K562 (cell line): ENCODE measurements around the gene LPCAT1. TPM values are rescaled to one million over a fixed set of nuclear protein-coding genes. Genes with fewer than 3 reads are reported as not detected.

Experiments used
- ATAC-seq: fragments of 200-7000 bp; cut with Tn5 transposase; 3 replicates; pipeline ENCODE4 v1.9.1; 2020; ENCODE audit warnings: moderate library complexity
- BruUV-seq: library from RNA; stranded (reverse); fragments of 400-500 nt; replicated peaks from 2 replicates; lab custom pipeline; 2021; lab: Mats Ljungman, UMichigan
- CTCF ChIA-PET: fragments of 300-600 bp; formaldehyde crosslinking; extraction: SDS; loops from one replicate; lab custom pipeline; 2021; ENCODE audit warnings: low intra/inter-chr PET ratio; lab: Yijun Ruan, JAX
- POLR2A ChIA-PET: fragments of 300-600, 350-650 bp; sonication (Branson Sonifier 250); formaldehyde crosslinking; extraction: SDS; loops from one replicate; lab custom pipeline; 2021; ENCODE audit warnings: antibody characterized with exemption, inconsistent platforms; lab: Yijun Ruan, JAX
- DNase-seq, 4 experiments: peaks; one replicate each; pipeline versions ENCODE4 v3.0.0 to v3.0.0-alpha.2; 2011 to 2018; ENCODE audit warnings: low spot score in 3 of 4, mixed read lengths in 3 of 4; ENCODE audit errors: extremely low read depth in 1 of 4
- FAIRE-seq: peaks from 2 replicates; lab custom pipeline; 2011; peaks lifted over from hg19 to GRCh38; lab: Jason Lieb, UNC
- H2AFZ ChIP-seq: 2 replicates; pipeline ENCODE4 v1.6.0; 2011; ENCODE audit warnings: low read depth, low read length, control low read depth, inconsistent platforms
- H3K27ac ChIP-seq: fragments of 200-600 bp; 3 replicates; pipeline ENCODE4 v1.8.0; 2011; ENCODE audit warnings: low read depth, mild to moderate bottlenecking, control low read depth, inconsistent platforms, low read length, moderate library complexity, mixed read lengths; ENCODE audit errors: extremely low read depth
- H3K27me3 ChIP-seq, 2 experiments: fragments of 300-600 bp in 1 of 2; 2 replicates in 1 of 2; 3 replicates in 1 of 2; pipeline versions ENCODE4 v1.6.0 to v1.8.0; 2011; ENCODE audit warnings: inconsistent platforms in 2 of 2, low read length in 2 of 2, mild to moderate bottlenecking in 1 of 2, mixed read lengths in 1 of 2, moderate library complexity in 1 of 2; ENCODE audit not compliant: control insufficient read depth in 2 of 2, insufficient read depth in 2 of 2
- H3K36me3 ChIP-seq: fragments of 300-600 bp; 3 replicates; pipeline ENCODE4 v1.8.0; 2011; ENCODE audit warnings: mild to moderate bottlenecking, low read length, inconsistent platforms; ENCODE audit not compliant: control insufficient read depth, insufficient read depth
- H3K4me1 ChIP-seq, 2 experiments: fragments of 200-600 bp in 1 of 2; replicated peaks in 1 of 2; 2 replicates in 1 of 2; 3 replicates in 1 of 2; pipeline versions ENCODE4 v1.5.1 to v1.8.0; 2011; ENCODE audit warnings: inconsistent platforms in 2 of 2, low read length in 2 of 2, mild to moderate bottlenecking in 1 of 2, mixed read lengths in 1 of 2, moderate library complexity in 1 of 2; ENCODE audit not compliant: control insufficient read depth in 2 of 2, insufficient read depth in 2 of 2
- H3K4me2 ChIP-seq: 2 replicates; pipeline ENCODE4 v1.6.1; 2011; ENCODE audit warnings: low read length, control low read depth, inconsistent platforms, mixed read lengths; ENCODE audit not compliant: insufficient read depth
- H3K4me3 ChIP-seq: fragments of 200-600 bp; sonication (generic), shearing (Covaris generic); 2 replicates; pipeline ENCODE4 v1.5.1; 2016; ENCODE audit warnings: control low read depth, inconsistent platforms
- H3K79me2 ChIP-seq: fragments of 200-600 bp; 3 replicates; pipeline ENCODE4 v1.8.0; 2011; ENCODE audit warnings: low read length, inconsistent platforms; ENCODE audit not compliant: control insufficient read depth, insufficient read depth
- H3K9ac ChIP-seq, 2 experiments: 2 replicates each; pipeline versions ENCODE4 v1.6.0 to v1.6.1; 2011; ENCODE audit warnings: low read depth in 2 of 2, low read length in 2 of 2, control low read depth in 1 of 2, inconsistent platforms in 1 of 2, mild to moderate bottlenecking in 1 of 2, mixed read lengths in 1 of 2; ENCODE audit not compliant: insufficient read depth in 1 of 2
- H3K9me1 ChIP-seq: one replicate; pipeline ENCODE4 v1.6.0; 2011; ENCODE audit warnings: inconsistent platforms, mild to moderate bottlenecking, low read length, moderate library complexity; ENCODE audit not compliant: control insufficient read depth, insufficient read depth
- H3K9me3 ChIP-seq: replicated peaks from 2 replicates; pipeline ENCODE4 v1.5.1; 2011; ENCODE audit warnings: low read depth, low read length, inconsistent platforms; ENCODE audit not compliant: control insufficient read depth, insufficient read depth
- H4K20me1 ChIP-seq: replicated peaks from 2 replicates; pipeline ENCODE4 v1.6.1; 2011; ENCODE audit warnings: low read length, inconsistent platforms, mixed read lengths; ENCODE audit not compliant: control insufficient read depth, insufficient read depth
- ARHGAP35 ChIP-seq: fragments of 450-650 bp; IDR thresholded peaks from 2 replicates; pipeline ENCODE4 v1.6.1; 2018; ENCODE audit not compliant: partially characterized antibody
- WGBS: fragments of 100-300 bp; shearing (Covaris generic); methylation state at CpG from one replicate; pipeline ENCODE4 v1.1.6; 2016; ENCODE audit warnings: low coverage, mixed read lengths; ENCODE audit not compliant: insufficient coverage; ENCODE audit errors: missing lambda C conversion rate; 5-methylcytosine and 5-hydroxymethylcytosine counted together
- in situ Hi-C: fragments of 300-500 bp; cut with MboI; formaldehyde crosslinking; loops from 4 replicates; pipeline ENCODE4 v1.15.0; 2018; ENCODE audit warnings: inconsistent platforms, mixed read lengths
- intact Hi-C: fragments of 100-400 bp; cut with micrococcal nuclease; formaldehyde crosslinking; loops from 2 replicates; pipeline ENCODE4 v1.14.2; 2022
- polyA plus RNA-seq, 8 experiments: library from polyadenylated mRNA; depleted of rRNA in 4 of 8; stranded (reverse) in 5 of 8; unstranded in 3 of 8; fragments of >200 nt; fragmentation: Nextera tagmentation in 2 of 8; fragmentation: Illumina TruSeq in 1 of 8; extraction: Ambion mirVana in 2 of 8; extraction: Trizol in 1 of 8; gene quantifications; 2 replicates each; pipeline versions ENCODE4 v1.2.1 to v1.2.3, GENCODE V29; 2011 to 2014; ENCODE audit warnings: inconsistent platforms in 1 of 8, missing spikeins in 1 of 8
- total RNA-seq, 7 experiments: library from RNA; depleted of rRNA in 6 of 7; stranded (reverse); fragments of >200 nt in 6 of 7; fragmentation: Illumina TruSeq in 2 of 7; extraction: Trizol in 2 of 7; gene quantifications; 2 replicates each; pipeline versions ENCODE4 v1.2.1 to v1.2.3, GENCODE V29; 2011 to 2021; ENCODE audit warnings: low replicate concordance in 1 of 7
- TF ChIP-seq, protein P1 (sequence below), 2 experiments: fragments of 450-650 bp; IDR thresholded peaks; 2 replicates each; pipeline ENCODE4 v1.6.1; 2018; ENCODE audit warnings: mild to moderate bottlenecking in 2 of 2, low read depth in 1 of 2; ENCODE audit not compliant: partially characterized antibody in 2 of 2

The LPCAT1 gene
- total and polyA plus RNA-seq, 9 of the 15 experiments (the other 6 are each of a cell fraction or from before 2014, with no cell fraction given): 0.14 to 18.4 (median 13.9) TPM

GRCh38 chr5:1453613-1454012 is 70.1 kb downstream of the LPCAT1 start:
- DNase-seq (no peak), ATAC-seq (no peak), FAIRE-seq (no peak)
- no peak overlapping the region for H2AFZ ChIP-seq
- H3K9me1 ChIP-seq: no peaks in the 10 kb centered on the region
- H3K27me3 ChIP-seq: peaks cover 10 to 14% of the 10 kb centered on the region in 2 experiments
- no peak overlapping the region for H3K9ac ChIP-seq
- no peaks in the 10 kb centered on the region for H4K20me1 ChIP-seq
- H3K79me2 ChIP-seq: no peaks in the 10 kb centered on the region
- H3K4me2 ChIP-seq: no peak overlapping the region
- no peak overlapping the region for H3K4me3 ChIP-seq
- ChIA-PET POLR2A (no interaction called here), CTCF (no interaction called here)
- no peaks in the 10 kb centered on the region for H3K4me1 ChIP-seq
- BruUV-seq: no TSS peak
- no peak for TF ChIP-seq ARHGAP35
- TF ChIP-seq, protein P1, sequence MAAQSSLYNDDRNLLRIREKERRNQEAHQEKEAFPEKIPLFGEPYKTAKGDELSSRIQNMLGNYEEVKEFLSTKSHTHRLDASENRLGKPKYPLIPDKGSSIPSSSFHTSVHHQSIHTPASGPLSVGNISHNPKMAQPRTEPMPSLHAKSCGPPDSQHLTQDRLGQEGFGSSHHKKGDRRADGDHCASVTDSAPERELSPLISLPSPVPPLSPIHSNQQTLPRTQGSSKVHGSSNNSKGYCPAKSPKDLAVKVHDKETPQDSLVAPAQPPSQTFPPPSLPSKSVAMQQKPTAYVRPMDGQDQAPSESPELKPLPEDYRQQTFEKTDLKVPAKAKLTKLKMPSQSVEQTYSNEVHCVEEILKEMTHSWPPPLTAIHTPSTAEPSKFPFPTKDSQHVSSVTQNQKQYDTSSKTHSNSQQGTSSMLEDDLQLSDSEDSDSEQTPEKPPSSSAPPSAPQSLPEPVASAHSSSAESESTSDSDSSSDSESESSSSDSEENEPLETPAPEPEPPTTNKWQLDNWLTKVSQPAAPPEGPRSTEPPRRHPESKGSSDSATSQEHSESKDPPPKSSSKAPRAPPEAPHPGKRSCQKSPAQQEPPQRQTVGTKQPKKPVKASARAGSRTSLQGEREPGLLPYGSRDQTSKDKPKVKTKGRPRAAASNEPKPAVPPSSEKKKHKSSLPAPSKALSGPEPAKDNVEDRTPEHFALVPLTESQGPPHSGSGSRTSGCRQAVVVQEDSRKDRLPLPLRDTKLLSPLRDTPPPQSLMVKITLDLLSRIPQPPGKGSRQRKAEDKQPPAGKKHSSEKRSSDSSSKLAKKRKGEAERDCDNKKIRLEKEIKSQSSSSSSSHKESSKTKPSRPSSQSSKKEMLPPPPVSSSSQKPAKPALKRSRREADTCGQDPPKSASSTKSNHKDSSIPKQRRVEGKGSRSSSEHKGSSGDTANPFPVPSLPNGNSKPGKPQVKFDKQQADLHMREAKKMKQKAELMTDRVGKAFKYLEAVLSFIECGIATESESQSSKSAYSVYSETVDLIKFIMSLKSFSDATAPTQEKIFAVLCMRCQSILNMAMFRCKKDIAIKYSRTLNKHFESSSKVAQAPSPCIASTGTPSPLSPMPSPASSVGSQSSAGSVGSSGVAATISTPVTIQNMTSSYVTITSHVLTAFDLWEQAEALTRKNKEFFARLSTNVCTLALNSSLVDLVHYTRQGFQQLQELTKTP (IDR thresholded peaks at IDR 0.05; ENCODE audit: low read depth in 1 of 2, partially characterized antibody in 2 of 2): peak in 1 of 2 experiments; percentile 83
- in situ Hi-C loops: no loop called here
- 6% methylated on average over 2 of the region's 2 CpGs for WGBS
- H3K36me3 ChIP-seq: no peaks in the 10 kb centered on the region
- intact Hi-C loops: no loop called here
- no peak overlapping the region for H3K27ac ChIP-seq
- peaks cover 12% of the 10 kb centered on the region for H3K9me3 ChIP-seq
